T-helper 22 cell (primary cell): ENCODE measurements around the gene SPNS2.

Experiments used
- DNase-seq: peaks from one replicate; pipeline ENCODE4 v3.0.0-alpha.2; 2020; ENCODE audit warnings: low read depth

The SPNS2 gene

GRCh38 chr17:4480929-4481898 is 17.5 kb upstream of the SPNS2 start:
- DNase-seq: no peak

DNA sequence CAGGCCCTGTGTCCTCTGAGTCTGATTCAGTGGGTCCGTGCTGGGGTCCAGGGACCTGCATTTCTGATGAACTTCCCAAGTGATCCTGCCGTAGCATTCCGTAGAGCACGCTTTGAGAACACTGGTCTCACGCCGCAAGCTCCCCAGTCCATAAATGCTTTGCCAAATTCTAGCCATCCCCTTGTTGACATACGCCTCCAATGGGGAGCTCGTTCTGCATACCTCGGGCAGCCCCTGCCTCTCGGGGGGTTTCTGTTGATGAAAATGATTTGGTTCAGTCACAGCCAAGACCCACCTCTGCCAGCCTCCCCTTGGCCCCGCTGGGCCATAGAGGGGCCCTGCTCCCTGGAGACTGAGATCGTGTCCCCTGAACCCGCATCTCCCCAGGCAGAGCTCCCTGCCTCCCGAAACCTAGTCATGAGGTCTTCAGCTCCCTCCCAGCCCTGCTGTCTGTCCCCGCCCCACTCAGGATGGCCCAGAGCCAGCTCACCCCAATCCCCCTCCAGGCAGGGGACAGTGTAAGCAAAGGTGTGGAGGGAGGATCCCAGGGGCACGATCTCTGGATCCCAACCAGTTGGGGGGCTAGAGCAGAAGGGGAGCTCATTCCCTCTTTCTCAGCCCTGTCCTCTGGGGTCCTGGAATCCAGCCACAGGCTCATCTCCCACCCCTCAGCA is 16.2 kb upstream of the SPNS2 start:
- no peak for DNase-seq

- no peak for DNase-seq
Measured at GRCh38 chr17:4483012-4483840, 15.5 kb upstream of the SPNS2 start.

- peak; percentile 14 for DNase-seq
Measured at GRCh38 chr17:4485676-4486646, 12.7 kb upstream of the SPNS2 start.

- DNase-seq: no peak
Measured at GRCh38 chr17:4487296-4487695, 11.4 kb upstream of the SPNS2 start.

- no peak for DNase-seq
Measured at GRCh38 chr17:4487820-4488716, 10.6 kb upstream of the SPNS2 start.

DNA sequence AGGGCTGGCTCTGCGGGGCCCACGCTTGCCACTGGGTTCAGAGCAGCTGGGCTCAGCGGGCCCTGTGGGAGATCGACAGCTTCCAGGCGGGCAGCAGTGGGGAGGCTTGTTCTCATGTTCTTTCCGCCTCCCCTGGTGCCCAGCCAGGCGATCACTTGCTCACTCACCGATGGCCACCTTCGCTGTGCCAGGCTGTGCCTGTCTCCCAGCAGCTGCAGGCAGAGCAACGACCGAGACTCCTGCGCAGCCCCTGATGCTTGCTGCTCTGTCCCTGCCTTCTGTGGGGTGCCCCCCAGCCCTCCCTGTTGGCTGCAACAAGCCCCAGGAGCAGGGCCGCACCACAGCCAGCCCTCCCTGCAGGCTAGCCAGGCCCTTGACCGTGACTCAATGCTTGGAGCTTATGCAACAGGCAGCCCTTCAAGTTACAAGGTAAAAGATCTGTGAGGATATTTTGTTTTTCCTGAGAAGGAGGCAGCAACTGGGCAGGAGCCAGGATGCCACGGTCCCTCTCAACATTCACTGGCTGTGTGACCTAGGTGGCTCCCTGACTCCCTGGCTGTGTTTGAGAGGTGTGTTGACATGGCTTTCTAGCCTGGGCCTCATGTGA is 9.6 kb upstream of the SPNS2 start:
- no peak for DNase-seq

DNA sequence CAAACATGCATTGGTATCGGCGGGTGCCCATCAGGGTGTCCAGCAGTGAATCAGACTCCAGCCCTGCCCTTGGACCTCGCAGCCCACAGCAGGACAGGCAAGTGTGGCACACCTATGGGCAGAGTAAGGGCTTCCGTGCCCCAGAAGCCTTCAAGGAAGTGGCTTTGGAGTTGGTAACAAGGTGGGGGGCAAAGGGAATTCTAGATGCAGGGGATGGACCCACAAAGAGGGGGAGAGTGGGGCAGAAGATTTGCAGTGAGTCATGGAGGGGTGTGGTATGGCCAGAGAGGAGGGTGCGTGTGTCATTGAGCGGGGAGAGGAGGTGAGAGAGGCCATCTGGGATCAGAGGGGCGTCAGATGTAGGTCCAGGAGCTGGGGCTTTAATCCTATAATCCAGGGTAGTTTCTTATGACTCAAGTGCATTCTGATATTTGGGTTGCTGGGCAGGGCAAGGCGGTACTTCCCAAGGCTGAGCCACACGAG is 8.5 kb upstream of the SPNS2 start:
- no peak for DNase-seq

DNA sequence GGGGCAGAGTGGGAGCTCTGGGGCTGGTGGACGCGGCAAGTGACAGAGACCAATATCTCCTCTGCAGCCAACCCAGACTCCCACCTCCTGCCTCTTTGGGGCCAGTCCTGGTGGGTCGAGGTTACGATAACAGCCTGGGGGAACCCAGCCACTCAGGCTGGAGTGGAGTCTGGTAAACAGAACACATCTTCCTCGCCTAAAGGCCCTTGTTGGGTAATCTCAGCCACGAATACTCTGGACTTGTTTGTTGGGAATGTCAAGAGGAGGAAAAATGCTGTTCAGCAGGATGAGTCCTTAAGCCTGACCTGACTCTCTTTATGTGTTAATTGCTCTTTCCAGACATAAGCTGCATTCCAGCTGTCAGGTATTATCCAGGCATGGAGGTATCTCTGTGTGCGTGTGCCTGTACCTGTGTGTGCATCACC is 8.0 kb upstream of the SPNS2 start:
- DNase-seq: no peak

- no peak for DNase-seq
Measured at GRCh38 chr17:4492721-4493561, 5.7 kb upstream of the SPNS2 start.

- DNase-seq: no peak
Measured at GRCh38 chr17:4497101-4497824, 1.4 kb upstream of the SPNS2 start.

- no peak for DNase-seq
Measured at GRCh38 chr17:4499431-4500190, 930 bp downstream of the SPNS2 start.

GRCh38 chr17:4500191-4500571 is 1.5 kb downstream of the SPNS2 start:
- no peak for DNase-seq

GRCh38 chr17:4501295-4501949 is 2.7 kb downstream of the SPNS2 start:
- no peak for DNase-seq

- DNase-seq: no peak
Measured at GRCh38 chr17:4502466-4503154, 3.9 kb downstream of the SPNS2 start.
